ENCODE data around the gene NANP. TPM values are rescaled to one million over a fixed set of nuclear protein-coding genes. Genes with fewer than 3 reads are reported as not detected.

The NANP gene
- total RNA-seq, 1 experiment from 2014 or later = 7.1 TPM

GRCh38 chr20:25605148-25605547 lies 18.7 kb downstream of the NANP start:
- no peak overlapping the region for H2BK120ac ChIP-seq (ENCODE audit: low read depth, low read length, poor library complexity, severe bottlenecking)
- H3K56ac ChIP-seq (ENCODE audit: insufficient read length, low read depth, low read length) = no peak overlapping the region
- no peaks in the 10 kb centered on the region for H3K9me3 ChIP-seq (ENCODE audit: control insufficient read depth, low read depth, low read length)
- H3K23ac ChIP-seq (ENCODE audit: insufficient read length, low read depth, low read length) = no peak overlapping the region
- H3K27me3 ChIP-seq (ENCODE audit: insufficient read depth, low read length) = no peaks in the 10 kb centered on the region
- H2BK12ac ChIP-seq (ENCODE audit: insufficient read length, low read depth, low read length) = no peak overlapping the region
- H3K4me2 ChIP-seq (ENCODE audit: insufficient read depth, insufficient read length, low read length) = no peak overlapping the region
- no peak overlapping the region for H4K91ac ChIP-seq (ENCODE audit: insufficient read length, low read depth, low read length)
- H4K5ac ChIP-seq (ENCODE audit: insufficient read length, low read depth, low read length) = no peak overlapping the region
- no peak overlapping the region for H2BK20ac ChIP-seq (ENCODE audit: low read depth, low read length, poor library complexity, severe bottlenecking)
- H3K36me3 Mint-ChIP-seq (ENCODE audit: insufficient read depth in 1 of 3, low read depth in 3 of 3) = no peaks in the 10 kb centered on the region
- peaks cover 5 to 6% of the 10 kb centered on the region in 2 experiments; a peak in 3 of 4 replicates for H3K4me1 Mint-ChIP-seq
- H4K8ac ChIP-seq (replicated peaks; ENCODE audit: insufficient read length, low read depth, low read length) = no peak overlapping the region
- H3K79me2 ChIP-seq (ENCODE audit: insufficient read depth, low read length) = no peaks in the 10 kb centered on the region
- TF ChIP-seq CTCF (conservative IDR thresholded peaks at IDR 0.05) = no peak
- H4K20me1 ChIP-seq (ENCODE audit: control insufficient read depth, insufficient read depth, insufficient read length) = no peaks in the 10 kb centered on the region
- H2AK5ac ChIP-seq (ENCODE audit: insufficient read length, low read length) = no peak overlapping the region
- H3K23me2 ChIP-seq (ENCODE audit: insufficient read length, low read depth, low read length, poor library complexity, severe bottlenecking) = no peaks in the 10 kb centered on the region
- no peak overlapping the region for H3K27ac ChIP-seq (ENCODE audit: insufficient read length, low read depth, low read length)
- H2AFZ ChIP-seq (ENCODE audit: low read length) = no peak overlapping the region
- no peak overlapping the region for H3T11ph ChIP-seq (ENCODE audit: low read length)
- no peaks in the 10 kb centered on the region for H3K79me1 ChIP-seq (ENCODE audit: insufficient read depth, low read depth, low read length, poor library complexity, severe bottlenecking)
- no peak overlapping the region for H3K9ac ChIP-seq (ENCODE audit: extremely low read depth, insufficient read length, low read length)
- no peak overlapping the region for H3K4ac ChIP-seq (ENCODE audit: low read depth, low read length)
- no peak overlapping the region for H3K18ac ChIP-seq (ENCODE audit: insufficient read length, low read depth, low read length)
- no peak overlapping the region for H3K27ac Mint-ChIP-seq
- H3K4me3 Mint-ChIP-seq = no peak overlapping the region
- H3K14ac ChIP-seq (ENCODE audit: insufficient read depth, low read length) = no peak overlapping the region
- no CpG with 5 or more reads among the region's 7 CpGs for WGBS (ENCODE audit: extremely low coverage, insufficient read length, low lambda C conversion rate)
- peaks cover 1% of the 10 kb centered on the region; the same call in 1 of the 2 replicates for H3K27me3 Mint-ChIP-seq (ENCODE audit: low read depth)
- peaks cover 2% of the 10 kb centered on the region; the same call in 1 of the 2 replicates for H3K4me1 ChIP-seq (ENCODE audit: insufficient read depth, low read length)
- H3K9me3 Mint-ChIP-seq = no peaks in the 10 kb centered on the region; a peak in 1 of 5 replicates
- H2BK15ac ChIP-seq (ENCODE audit: low read depth, low read length) = no peak overlapping the region
- H2BK5ac ChIP-seq (ENCODE audit: insufficient read length, low read length) = no peak overlapping the region
- no peak for DNase-seq
